Calu3 (cell line): ENCODE measurements around the gene GJA1. TPM values are rescaled to one million over a fixed set of nuclear protein-coding genes. Genes with fewer than 3 reads are reported as not detected.

Source experiments
- BruUV-seq: library from RNA; stranded (reverse); fragments of 400-500 nt; replicated peaks from 2 replicates; lab custom pipeline; 2021; lab: Mats Ljungman, UMichigan
- CTCF ChIA-PET: fragments of 300-600 bp; sonication (Branson Sonifier 250); formaldehyde crosslinking; loops from one replicate; lab custom pipeline; 2022; ENCODE audit warnings: antibody characterized with exemption; lab: Charles Lee
- DNase-seq: peaks from one replicate; pipeline ENCODE4 v3.0.0; 2022
- H3K27ac Mint-ChIP-seq: one replicate; pipeline ENCODE4 v1.8.0; 2022; ENCODE audit warnings: mixed read lengths; ENCODE audit not compliant: unreplicated experiment
- H3K27me3 Mint-ChIP-seq: one replicate; pipeline ENCODE4 v1.8.0; 2022; ENCODE audit warnings: mixed read lengths; ENCODE audit not compliant: unreplicated experiment
- H3K36me3 Mint-ChIP-seq: one replicate; pipeline ENCODE4 v1.8.0; 2022; ENCODE audit warnings: mild to moderate bottlenecking, moderate library complexity, mixed read lengths; ENCODE audit not compliant: insufficient read depth, unreplicated experiment
- H3K4me1 Mint-ChIP-seq: one replicate; pipeline ENCODE4 v1.8.0; 2022; ENCODE audit warnings: mild to moderate bottlenecking, low read depth, mixed read lengths; ENCODE audit not compliant: unreplicated experiment
- H3K4me3 Mint-ChIP-seq: one replicate; pipeline ENCODE4 v1.8.0; 2022; ENCODE audit warnings: mild to moderate bottlenecking, low read depth, moderate library complexity, mixed read lengths; ENCODE audit not compliant: unreplicated experiment
- H3K9me3 Mint-ChIP-seq: one replicate; pipeline ENCODE4 v1.8.0; 2022; ENCODE audit warnings: low read depth, mixed read lengths; ENCODE audit not compliant: unreplicated experiment
- CTCF ChIP-seq: fragments of 200-600 bp; IDR thresholded peaks from one replicate; pipeline ENCODE4 v1.8.0; 2022; ENCODE audit warnings: antibody characterized with exemption; ENCODE audit not compliant: unreplicated experiment
- intact Hi-C: fragments of 100-400 bp; cut with micrococcal nuclease; formaldehyde crosslinking; loops from one replicate; pipeline ENCODE4 v1.10.0; 2022; ENCODE audit not compliant: unreplicated experiment
- total RNA-seq: library from RNA; stranded (reverse); gene quantifications from 2 replicates; pipeline ENCODE4 v1.2.3, GENCODE V29; 2022

The GJA1 gene
- total RNA-seq, 1 experiment from 2014 or later = 211 TPM

GRCh38 chr6:121480099-121480713 lies 44.8 kb downstream of the GJA1 start:
- no peak for DNase-seq
- intact Hi-C loops = no loop called here
- Mint-ChIP-seq H3K27ac (no peak overlapping the region), H3K36me3 (no peaks in the 10 kb centered on the region), H3K27me3 (no peaks in the 10 kb centered on the region), H3K4me1 (no peaks in the 10 kb centered on the region), H3K9me3 (no peaks in the 10 kb centered on the region), H3K4me3 (no peak overlapping the region)
- CTCF ChIA-PET = interaction anchor here (0.9 kb wide), 1 partner anchor 18 kb away, joined by 3 read pairs; no protein-coding TSS in a partner anchor
- TF ChIP-seq CTCF = no peak
- BruUV-seq = no TSS peak

GRCh38 chr6:121482004-121482693 lies 46.7 kb downstream of the GJA1 start:
- DNase-seq = no peak
- Mint-ChIP-seq H3K36me3 (no peaks in the 10 kb centered on the region), H3K4me3 (no peak overlapping the region), H3K27me3 (no peaks in the 10 kb centered on the region), H3K9me3 (no peaks in the 10 kb centered on the region), H3K27ac (no peak overlapping the region), H3K4me1 (no peaks in the 10 kb centered on the region)
- BruUV-seq = no TSS peak
- no peak for TF ChIP-seq CTCF
- intact Hi-C loops = no loop called here
- CTCF ChIA-PET = no interaction called here

GRCh38 chr6:121482751-121483150 lies 47.3 kb downstream of the GJA1 start:
- no peaks in the 10 kb centered on the region for H3K4me1 Mint-ChIP-seq
- TF ChIP-seq CTCF = no peak
- H3K27ac Mint-ChIP-seq = no peak overlapping the region
- no peaks in the 10 kb centered on the region for H3K36me3 Mint-ChIP-seq
- no TSS peak for BruUV-seq
- intact Hi-C loops = no loop called here
- H3K4me3 Mint-ChIP-seq = no peak overlapping the region
- DNase-seq = no peak
- no peaks in the 10 kb centered on the region for H3K27me3 Mint-ChIP-seq
- CTCF ChIA-PET = no interaction called here
- no peaks in the 10 kb centered on the region for H3K9me3 Mint-ChIP-seq

- DNase-seq = no peak
- no TSS peak for BruUV-seq
- peaks cover 12% of the 10 kb centered on the region for H3K4me1 Mint-ChIP-seq
- no peaks in the 10 kb centered on the region for H3K36me3 Mint-ChIP-seq
- TF ChIP-seq CTCF = no peak
- intact Hi-C loops = no loop called here
- H3K9me3 Mint-ChIP-seq = no peaks in the 10 kb centered on the region
- H3K4me3 Mint-ChIP-seq = no peak overlapping the region
- CTCF ChIA-PET = no interaction called here
- no peaks in the 10 kb centered on the region for H3K27me3 Mint-ChIP-seq
- no peak overlapping the region for H3K27ac Mint-ChIP-seq
Observed at GRCh38 chr6:121485359-121485811, 49.9 kb downstream of the GJA1 start.
